Measurements from ENCODE around the gene ELMO3.

ELMO3 gene

DNA sequence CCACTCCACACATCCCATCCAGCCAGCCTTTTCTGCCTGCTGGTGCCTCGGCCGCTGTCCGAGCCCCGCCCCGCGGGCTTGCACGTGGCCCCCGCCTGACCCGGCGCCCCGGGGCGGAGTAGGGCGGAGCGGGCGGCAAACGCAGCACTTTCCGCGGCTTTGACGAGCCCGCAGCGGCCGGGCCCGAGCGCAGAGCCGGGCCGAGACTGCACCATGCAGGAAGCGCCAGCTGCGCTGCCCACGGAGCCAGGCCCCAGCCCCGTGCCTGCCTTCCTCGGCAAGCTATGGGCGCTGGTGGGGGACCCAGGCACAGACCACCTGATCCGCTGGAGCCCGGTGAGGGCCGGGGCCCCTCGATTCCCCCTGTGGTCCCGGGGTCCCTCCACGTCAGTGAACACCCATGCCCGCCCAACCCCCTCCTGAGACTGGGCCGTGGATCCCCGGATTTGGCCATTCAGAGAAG, 34.3 kb upstream of the ELMO3 start, which contains the start of gene HSF4:
TSS of gene HSF4 (plus strand) at position 147 of the 463 bp plus-strand sequence. CDS start at position 214, 67 bp downstream.
- no peak for DNase-seq

DNA sequence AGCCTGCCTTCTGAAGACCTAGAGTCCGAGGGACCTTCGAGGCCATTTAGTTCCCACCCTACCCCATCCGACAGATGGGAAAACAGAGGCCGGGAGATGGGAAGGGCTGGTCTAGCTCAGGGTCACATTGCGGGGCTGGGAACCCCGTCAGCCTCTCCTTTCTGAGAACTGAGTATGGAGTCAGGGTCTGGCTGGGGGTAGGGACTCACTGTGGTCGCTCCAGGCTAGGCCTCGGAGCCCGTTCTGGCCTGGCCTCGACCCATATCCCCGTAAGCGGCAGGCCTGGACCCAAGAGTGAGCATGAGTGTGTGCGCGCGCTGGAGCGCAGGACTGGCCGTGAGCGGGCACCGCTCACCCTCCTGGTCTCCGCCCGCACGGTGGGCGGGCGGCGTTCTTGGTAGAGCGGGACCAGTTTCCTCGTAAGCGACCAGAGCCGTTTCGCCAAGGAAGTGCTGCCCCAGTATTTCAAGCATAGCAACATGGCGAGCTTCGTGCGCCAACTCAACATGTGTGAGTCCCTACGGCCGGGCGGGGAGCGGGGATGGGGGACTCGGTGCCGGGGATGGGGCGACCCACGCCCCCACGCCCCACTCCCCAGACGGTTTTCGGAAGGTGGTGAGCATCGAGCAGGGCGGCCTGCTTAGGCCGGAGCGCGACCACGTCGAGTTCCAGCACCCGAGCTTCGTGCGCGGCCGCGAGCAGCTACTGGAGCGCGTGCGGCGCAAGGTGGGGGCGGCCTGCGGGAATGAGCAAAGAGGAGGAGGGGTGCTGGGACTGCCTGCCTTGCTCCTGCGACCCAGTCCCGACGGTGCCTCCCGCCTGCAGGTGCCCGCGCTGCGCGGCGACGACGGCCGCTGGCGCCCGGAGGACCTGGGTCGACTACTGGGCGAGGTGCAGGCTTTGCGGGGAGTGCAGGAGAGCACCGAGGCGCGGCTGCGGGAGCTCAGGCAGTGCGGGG, 33.5 kb upstream of the ELMO3 start:
- DNase-seq = no peak

DNA sequence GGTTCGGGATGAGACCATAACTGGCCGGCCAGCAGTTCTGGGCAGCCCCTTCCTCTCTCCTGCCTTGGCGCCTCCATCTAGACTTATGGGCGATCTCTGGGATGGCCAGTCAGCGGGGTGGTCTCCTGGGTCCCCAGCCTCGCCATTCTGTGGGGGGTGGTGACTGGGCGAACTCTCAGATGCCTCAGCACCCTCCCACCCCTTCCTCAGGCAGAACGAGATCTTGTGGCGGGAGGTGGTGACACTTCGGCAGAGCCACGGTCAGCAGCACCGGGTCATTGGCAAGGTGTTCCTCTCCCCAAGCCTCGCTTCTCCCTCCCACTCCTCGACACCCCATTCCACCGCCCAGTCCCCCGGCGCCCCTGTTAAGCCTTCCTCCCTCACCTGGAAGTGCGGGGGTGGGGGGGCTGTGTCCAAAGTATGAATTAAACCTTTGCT, 32.8 kb upstream of the ELMO3 start:
- DNase-seq = no peak

DNA sequence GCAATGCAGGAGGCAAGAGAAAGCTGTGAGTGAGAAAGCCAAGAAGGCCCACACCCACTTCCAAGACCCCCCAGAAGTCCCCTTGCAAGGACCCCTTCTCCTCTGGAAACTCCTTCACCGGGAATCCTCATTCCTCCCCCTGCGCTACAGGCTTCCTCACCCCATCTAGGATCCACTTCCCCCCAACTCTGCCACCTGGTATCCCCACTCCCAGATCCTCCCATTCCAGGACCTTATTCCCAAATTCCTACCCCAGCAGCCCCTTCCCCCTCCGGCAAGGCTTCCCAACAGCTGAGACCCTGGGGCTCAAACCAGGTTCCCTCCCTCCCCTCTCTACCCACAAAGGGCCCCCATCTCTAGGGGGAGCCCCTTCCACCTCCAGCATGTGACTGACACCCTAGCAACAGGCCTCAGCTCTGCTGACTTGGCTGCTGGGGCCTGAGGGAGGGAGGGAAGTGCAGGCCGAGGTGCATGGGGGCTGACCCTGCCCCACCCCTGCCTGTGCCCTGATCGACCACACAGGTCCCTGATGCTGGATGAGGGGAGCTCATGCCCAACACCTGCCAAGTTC, 32.2 kb upstream of the ELMO3 start:
- DNase-seq = no peak

DNA sequence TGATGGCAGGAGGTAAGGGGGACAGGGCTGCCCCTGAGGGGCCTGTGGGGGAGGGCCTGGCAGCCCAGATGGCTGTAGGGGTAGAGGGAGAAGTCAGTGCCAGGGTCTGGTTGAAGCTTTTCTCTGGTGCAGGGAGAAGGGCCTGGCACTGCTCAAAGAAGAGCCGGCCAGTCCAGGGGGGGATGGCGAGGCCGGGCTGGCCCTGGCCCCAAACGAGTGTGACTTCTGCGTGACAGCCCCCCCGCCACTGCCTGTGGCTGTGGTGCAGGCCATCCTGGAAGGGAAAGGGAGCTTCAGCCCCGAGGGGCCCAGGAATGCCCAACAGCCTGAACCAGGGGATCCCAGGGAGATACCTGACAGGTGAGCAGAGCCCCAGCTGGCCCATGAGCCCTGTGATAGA, 31.3 kb upstream of the ELMO3 start:
- DNase-seq = no peak

DNA sequence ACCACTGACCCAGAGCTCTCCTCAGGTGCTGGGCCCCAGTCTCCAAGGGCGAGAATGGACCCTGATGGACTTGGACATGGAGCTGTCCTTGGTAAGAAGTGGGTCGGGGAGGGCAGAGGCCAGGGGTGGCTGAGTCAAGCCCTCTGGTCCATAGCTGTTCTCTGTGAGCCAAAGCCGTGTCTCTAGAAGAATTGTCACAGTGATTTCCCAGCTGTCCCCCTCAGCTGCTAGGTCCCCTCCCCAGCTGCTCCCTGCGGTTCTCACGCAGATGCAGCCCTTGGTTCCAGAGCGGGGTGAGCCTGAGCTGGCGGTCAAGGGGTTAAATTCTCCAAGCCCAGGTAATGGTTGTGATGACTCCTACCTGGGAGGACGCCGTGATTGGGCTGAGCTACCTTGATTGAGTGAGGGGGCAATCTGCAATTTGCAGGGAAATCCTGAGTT, 29.9 kb upstream of the ELMO3 start:
- no peak for DNase-seq

DNA sequence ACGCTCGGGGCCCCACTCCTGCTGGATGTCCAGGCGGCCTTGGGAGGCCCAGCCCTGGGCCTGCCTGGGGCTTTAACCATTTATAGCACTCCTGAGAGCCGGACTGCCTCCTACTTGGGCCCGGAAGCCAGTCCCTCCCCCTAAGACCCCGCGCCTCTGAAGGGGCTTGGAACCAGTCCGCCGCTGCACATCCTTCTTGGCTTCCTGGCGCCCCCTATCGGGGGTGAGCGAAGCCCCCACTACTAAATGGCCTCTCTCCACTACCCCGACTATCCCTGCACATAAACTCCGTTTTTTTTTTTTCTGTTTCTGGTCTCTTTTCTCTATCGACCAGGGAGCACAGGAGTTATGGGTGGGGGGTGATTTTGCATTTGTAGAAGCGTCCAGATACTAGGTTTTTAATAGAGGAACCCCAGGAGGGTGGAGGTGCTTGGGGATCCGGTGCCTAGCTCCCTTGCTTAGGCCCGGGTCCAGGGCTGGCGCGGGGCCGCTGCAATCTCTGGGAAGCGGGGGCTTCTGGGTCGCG, 29.2 kb upstream of the ELMO3 start:
- DNase-seq = no peak

DNA sequence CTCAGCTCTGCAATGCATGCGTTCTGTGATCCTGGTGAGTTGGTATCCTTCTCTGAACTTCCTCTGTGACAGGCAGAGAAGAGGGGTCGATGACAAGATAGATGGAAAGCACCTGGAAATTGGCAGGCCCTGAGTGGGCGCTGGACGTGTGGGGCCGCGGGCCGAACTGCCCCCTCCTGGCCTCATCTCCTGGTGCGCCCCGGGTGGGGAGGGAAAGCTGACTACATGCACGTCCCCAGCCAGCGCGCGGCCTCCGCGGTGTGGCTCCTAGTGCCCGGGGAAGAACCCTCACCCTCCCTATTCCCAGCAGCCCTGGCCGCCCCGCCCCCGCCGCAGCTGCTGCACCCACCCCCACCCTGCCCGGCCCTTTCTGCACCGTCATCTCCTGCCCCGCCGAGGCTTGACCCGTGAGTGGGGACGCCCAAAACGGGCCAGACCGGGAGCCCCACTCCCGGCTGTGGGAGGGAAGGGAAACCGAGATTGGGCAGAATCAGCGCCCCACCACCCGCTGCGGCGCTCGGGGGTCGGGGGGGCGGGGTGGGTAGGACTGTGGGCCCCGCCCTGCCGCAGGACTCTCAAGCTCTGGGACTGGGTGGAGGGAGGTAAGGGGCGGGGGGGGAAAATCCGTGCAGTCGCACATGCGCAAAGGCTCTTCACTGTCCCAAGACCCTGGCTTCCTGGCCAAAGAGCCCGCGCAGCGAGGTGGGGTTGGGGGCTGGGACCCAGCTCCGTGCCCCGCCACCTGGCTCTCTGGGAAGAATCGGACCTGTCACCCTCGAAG, 28.6 kb upstream of the ELMO3 start, which contains the start of gene NOL3:
TSS of gene NOL3 (plus strand) at position 371 of the 781 bp plus-strand sequence.
- peak; percentile 43 for DNase-seq

DNA sequence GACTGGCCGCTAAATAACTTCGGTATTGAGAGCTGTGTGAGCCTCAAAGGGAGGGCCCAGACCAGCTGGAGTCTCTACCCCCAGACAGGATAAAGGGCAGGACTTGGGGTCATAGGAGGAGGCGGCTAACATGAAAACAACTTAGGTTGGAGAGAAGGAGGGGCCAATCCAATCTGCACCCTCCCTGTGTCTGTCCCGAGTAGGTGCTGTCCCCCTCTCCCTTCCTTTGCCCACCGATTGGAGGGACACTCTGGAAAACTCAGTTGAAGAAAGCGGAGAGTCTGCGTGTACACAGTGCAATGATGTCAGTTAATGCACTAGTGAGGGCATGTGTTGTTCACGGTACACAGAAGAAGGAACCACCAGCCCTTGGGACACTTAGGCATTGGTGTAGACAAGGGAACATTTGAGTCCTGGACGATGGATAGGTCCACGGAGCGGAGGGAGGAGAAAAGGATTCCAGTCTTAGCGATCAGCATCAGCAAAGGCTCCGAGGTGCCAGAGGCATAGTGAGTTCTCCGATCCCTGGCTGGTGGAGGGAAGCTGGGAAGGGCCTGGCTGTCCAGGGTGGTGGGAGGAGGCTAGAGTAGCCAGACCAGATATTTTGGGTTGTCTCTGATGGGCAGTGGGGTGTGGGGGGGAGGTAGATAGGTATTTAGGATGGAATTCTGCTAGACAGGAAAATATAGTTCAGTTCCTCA, 27.8 kb upstream of the ELMO3 start:
- DNase-seq = no peak

DNA sequence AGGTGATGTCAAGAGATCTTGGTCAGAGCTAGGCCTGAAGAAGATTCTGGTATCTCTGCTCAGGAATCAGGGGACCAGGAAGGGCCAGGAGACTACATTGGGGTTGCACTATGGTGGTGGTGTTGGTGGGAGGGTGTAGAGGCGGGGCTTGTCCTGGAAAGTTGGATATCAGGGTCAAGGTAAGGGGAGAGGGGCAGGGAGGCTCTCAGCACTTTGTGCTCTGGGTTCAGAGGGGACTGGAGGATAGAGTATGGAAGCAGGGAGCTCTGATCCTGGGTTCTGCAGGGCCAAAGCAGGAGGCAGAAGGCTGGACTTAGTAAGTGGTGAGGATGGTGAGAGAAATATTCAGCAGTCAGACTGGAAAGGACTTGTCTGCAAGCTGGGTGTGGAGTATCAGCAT, 25.6 kb upstream of the ELMO3 start:
- no peak for DNase-seq

DNA sequence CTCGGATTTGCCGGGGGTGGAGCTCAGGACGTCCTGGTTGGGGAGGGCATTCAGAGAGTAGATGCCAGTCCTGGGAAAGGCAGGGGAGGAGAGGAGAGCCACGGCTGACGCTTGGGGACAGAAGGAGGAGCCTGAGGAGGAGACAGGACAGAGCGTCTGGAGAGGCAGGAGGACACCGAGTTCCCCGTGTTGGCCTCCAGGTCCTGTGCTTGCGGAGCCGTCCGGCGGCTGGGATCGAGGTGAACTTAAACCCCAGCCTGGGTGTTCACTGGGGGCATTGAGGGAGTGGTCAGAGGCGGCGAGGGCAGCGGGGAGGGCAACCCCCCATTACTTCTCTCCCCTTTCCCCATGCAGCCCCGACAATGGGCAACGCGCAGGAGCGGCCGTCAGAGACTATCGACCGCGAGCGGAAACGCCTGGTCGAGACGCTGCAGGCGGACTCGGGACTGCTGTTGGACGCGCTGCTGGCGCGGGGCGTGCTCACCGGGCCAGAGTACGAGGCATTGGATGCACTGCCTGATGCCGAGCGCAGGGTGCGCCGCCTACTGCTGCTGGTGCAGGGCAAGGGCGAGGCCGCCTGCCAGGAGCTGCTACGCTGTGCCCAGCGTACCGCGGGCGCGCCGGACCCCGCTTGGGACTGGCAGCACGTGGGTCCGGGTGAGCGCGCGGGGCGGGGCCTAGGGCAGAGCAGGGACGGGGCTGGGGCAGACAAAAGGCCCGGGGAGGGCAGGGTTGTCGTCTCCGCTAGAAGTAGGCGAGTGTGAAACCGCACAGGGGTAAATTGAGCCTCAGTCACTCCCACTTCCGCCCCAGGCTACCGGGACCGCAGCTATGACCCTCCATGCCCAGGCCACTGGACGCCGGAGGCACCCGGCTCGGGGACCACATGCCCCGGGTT, 24.9 kb upstream of the ELMO3 start:
- DNase-seq = peak; percentile 73

DNA sequence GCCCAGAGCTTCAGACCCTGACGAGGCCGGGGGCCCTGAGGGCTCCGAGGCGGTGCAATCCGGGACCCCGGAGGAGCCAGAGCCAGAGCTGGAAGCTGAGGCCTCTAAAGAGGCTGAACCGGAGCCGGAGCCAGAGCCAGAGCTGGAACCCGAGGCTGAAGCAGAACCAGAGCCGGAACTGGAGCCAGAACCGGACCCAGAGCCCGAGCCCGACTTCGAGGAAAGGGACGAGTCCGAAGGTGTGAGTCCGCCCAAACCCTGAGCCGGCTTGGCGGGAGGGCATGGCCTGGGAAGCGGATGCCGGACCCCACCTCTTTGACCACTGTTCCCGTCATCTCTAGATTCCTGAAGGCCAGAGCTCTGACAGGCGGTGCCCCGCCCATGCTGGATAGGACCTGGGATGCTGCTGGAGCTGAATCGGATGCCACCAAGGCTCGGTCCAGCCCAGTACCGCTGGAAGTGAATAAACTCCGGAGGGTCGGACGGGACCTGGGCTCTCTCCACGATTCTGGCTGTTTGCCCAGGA, 24.2 kb upstream of the ELMO3 start:
- no peak for DNase-seq

DNA sequence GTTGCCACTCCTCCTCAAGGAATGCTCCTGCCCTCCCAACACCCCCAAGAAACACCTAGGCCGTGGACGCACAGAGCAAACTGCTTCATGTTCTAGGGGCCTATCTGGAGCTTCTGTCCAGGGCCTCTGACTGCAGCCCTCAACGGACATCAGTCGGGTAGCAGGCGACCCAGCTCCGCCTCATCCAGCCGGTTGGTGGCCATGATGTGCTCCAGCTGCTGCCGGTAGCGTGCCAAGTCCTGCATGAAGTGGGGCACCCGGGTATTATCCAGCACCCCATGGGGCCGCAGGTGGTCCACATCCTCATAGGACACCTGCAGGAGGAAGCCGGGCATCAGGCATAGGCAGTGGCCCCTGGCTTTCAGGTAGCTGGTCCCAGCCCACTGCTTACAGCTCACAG, 22.3 kb upstream of the ELMO3 start:
- no peak for DNase-seq

DNA sequence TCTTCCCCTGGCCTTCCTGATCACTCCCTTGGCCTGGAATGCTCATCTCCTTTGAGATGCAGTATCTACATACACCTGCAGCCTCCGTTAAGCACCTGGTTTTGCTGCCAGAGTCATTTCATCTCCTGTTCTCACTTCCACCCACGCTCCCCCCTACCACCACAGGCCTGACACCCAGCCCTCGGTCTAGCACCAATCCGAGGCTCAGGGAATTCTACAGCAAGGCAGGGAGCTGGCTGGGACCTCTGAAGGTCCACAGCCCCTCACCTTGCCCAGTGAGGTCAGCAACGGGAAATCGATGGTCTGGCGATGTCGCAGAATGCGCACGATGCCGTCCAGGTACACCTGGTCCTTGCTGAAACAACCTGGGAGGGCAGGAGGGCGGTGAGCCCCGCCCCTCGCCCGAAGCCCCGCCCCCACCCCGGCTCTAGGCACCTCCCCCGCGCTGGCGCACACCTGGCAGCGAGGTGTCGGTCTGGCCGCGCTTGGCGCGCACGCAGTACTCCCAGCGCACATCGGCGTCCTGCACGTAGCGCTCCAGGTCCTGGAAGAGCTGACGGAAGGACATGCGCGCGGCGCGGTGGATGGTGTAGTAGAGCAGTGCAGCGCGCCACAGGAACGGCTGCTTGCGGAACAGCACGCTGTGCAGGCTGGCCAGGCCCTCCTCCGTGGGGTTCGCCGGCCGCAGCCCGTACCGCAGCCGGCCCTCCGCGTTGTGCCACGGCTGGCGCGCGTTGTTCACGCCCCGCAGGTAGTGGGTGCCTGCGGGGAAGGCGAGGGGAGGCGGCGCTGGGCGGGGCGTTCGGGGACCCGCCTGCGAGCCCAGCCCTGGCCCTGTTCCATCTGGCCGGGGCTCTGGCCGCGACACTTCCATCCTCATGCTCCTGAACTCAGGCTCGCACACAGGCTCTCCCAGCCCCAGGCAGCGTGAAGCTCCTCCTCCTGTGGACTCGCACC, 20.9 kb upstream of the ELMO3 start:
- peak; percentile 63 for DNase-seq

DNA sequence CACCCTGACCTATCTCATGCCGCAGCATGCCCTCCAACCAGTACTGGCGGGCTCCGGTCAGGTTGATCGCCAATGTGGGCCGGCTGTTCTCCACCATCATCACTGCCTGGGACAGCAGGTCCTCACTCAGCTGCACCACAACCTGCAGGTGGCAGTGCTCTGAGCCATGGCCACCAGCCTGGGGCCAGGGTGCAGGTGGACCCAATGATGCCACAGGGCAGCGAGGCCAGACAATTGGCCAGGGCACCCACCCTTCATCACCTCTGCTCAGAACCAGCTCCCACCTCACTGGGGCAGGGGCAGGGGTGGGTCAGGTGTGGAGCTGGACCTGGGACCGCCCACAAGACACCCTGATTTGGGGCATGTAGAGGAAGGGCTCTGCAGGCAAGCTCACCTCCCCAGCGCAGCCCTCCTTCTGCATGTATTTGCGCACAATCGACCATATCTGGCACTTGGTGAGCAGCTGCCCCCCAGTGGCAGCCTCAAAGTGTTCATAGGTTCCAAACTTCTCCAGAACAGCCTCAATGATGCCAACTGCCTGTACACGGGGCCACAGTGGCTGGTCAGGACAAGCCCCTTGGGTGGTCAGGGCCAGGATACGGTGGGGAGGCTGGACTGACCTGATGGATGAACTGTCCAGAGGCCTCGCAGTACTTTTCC, 19.4 kb upstream of the ELMO3 start:
- DNase-seq = no peak

DNA sequence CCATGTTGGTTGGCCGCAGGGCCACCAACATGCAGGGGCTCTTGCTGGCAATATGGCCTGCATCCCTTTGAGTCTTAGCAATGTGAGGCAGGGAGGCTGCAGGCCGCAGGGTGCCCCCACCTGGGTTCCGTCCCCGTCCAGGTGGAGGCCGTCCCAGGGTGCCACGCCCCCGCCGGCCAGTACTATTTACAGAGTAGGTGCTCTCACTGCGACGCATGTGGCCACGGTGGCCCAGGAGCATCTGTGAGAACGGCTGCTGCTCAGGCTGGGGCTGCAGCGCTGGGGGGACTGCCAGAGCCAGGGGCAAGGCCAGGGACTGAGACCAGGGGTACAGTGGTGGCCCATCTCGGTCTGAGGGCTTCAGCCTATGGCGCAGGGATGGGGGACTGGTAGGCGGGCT, 18.8 kb upstream of the ELMO3 start:
- DNase-seq = no peak

DNA sequence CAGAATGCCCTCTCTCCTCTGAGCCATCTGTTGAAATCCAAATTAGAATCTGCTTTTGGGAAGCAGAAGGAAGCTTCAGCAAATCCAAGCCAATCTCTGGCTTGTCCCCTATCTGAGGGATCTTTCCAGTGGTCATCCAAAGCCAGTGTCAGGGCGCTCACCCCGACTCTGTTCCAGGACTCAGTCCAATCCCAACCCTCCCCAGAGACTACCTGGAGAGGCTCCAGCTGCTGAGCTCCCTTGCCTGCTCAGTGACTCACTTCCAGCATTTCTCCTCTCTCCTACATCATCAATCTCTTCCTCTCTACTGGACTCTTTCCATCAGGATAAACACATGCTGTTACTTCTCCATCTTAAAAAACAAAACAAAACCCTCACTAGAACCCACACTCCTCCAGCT, 17.6 kb upstream of the ELMO3 start:
- DNase-seq = no peak

DNA sequence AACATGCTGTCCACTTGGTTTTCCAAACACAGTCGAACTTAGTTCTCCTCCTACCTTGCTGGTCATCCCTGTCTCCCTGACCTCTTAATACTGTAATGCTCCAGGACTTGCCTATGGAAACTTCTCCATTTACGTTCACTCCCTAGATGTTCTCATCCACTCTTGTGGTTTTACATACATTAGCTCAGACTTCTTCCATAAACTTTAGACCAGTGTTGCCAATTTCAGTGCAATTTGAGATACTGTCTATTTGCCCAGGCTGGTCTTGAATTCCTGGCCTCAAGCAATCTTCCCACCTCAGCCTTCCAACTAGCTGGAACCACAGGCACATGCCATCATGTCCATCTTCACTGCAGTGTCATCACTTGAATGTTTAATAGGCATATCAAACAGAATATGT, 16.6 kb upstream of the ELMO3 start:
- no peak for DNase-seq

DNA sequence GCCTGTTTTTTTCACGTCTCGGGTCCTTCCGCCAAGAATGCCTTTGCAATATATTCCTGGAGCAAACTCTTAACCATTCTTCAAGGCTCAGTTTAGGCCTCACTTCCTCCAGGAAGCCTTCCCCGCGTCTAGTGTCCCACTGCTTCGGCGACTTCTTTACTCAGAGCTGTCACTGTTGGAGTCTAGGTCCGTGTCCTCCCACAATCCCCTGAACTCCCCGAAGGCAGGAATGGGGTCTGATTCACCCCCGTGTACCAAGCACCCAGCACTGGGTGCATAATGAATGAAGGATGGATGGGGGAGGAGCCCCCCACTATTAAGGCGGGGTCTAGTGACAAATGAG, 15.7 kb upstream of the ELMO3 start:
- DNase-seq = no peak

Measured in CD4-positive, alpha-beta T cell treated with Interleukin-15 for 1 hour (primary cell).